GM10847 (cell line): ENCODE results near the gene ZBTB46.

Source experiments
- POLR2A ChIP-seq: IDR thresholded peaks from 2 replicates; pipeline ENCODE4 v1.6.1; 2011; ENCODE audit not compliant: insufficient read length; ENCODE audit errors: extremely low read depth

Gene ZBTB46

DNA sequence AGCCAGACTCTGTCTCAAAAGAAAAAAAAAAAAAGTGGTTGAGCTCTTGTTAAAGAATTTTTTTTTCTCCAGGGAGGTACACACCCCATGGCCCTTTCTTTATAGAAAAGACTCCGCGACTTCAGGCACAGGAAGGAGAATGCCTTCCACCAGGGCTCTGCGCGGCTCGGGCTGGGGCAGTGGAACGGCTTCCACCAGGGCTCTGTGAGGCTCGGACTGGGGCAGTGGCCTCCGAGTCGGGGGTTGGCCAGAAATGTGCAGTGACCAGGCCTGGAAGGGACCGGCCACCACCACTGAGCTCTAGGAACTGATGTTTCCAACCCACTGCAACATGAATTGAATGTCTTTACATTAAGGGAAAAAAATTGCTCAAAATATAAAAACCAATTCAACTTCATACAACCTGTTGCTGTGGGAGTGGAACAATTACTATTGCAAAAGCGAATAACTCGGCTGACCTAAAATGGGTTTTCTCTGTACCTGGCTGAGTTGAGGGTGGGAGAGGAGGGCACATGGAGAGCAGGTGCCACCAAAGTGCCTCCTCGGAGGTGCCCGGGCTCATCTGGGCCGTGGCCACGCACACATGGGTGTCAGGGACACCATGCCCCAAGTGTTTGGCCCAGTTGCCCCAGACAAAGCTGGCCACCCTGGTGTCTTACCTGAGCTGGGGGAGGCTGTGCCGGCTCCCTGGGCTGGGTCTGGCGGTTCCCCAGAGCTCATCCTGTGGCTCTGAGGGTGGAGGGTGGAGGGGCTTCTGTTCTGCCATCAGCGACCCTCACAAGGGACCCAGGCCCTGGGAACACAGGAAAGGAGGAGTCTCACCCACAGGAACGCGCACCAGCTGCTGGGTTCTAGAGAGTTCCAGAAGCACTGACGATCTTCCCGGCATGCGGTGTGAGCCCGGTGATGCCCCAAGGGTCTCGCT, 62.2 kb downstream of the ZBTB46 start:
- no peak for TF ChIP-seq POLR2A

DNA sequence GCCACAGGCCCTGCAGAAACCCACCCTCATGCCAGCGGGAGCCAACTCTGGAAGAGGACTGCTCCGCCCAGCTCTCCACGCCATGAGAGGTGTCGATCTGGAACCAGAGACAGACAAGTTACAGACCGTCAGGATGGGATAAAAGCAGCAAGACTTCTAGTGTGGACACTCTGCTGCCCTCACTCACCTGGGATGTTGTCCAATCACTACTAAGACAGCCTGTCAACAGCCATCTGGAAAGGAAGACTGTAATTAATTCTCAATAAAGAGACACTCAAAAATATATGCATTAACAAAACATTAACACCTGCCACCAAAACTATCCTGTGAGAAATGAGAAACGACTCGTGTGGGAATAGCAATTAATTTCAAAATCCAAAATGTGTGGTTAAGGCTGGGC, 63.2 kb downstream of the ZBTB46 start:
- TF ChIP-seq POLR2A, result no peak

DNA sequence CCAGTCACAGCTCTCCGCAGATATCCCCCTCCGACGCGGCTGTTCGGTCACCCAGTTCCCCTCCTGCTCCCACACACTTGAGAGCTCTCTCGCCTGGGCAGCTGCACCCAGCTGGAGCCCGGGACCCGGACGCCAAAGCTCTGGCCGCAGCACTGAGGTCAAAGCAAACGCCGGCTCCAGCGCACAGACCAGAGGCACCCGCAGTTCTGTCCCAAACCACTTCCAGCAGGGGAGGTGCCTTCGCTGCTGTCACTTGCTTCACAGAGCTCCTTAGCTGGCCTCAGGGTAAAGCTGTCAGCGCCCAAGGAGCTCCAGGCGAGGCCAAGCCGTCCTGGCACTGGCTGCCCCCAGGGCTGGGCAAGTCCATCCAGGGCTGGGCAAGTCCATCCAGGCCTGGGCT, 63.6 kb downstream of the ZBTB46 start:
- no peak for TF ChIP-seq POLR2A

DNA sequence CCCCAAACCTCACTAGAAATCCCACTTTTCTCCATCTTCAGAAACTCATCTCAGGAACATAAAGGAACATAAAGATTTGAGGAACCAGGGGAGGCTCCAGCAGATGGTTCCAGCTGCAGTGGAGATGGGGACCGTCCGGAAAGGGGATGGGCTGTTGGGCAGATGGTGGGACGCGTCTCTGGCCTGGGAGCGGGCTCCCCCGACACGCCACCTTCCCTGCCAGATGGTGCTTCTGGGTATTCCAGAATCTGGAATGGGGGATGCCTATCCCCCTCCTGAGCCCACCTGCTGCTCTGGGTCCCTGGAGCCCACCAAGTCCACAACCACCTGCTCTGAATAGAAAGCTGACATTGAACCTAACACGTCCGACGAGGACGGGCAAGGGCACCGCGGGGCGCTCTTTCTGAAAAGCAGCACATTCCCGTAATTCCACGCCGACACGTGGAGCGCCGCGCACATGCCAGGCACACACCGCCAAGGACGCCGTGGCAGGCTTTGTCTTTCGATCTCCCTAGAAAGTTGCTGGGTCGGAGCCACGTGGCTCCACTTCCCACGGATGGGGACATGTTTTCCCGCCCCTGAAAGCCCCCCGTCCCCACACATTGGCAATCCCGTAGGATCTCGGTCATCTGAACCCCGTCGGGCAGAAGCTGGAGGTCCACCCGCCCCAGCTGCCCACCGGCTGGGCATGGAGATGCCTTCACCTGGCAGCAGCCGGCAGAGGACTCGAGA, 64.2 kb downstream of the ZBTB46 start:
- TF ChIP-seq POLR2A, result no peak

DNA sequence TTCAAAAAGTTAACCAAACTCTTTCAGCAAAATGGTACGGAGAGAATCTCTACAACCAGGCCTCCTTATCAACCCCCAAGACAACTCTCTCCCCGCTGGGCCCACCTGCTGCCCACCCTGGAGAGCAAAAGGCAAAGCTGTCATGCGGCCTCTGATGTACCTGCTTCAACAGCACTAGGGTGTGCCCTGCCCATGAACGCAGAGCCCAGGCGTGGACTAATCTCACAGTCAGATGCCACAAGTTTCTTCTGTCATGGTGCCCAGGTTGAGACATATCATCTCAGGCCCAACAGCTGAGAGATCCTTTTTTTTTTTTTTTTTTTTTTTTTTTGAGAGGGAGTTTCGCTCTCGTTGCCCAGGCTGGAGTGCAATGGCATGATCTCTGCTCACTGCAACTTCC, 65.2 kb downstream of the ZBTB46 start:
- TF ChIP-seq POLR2A, result no peak

DNA sequence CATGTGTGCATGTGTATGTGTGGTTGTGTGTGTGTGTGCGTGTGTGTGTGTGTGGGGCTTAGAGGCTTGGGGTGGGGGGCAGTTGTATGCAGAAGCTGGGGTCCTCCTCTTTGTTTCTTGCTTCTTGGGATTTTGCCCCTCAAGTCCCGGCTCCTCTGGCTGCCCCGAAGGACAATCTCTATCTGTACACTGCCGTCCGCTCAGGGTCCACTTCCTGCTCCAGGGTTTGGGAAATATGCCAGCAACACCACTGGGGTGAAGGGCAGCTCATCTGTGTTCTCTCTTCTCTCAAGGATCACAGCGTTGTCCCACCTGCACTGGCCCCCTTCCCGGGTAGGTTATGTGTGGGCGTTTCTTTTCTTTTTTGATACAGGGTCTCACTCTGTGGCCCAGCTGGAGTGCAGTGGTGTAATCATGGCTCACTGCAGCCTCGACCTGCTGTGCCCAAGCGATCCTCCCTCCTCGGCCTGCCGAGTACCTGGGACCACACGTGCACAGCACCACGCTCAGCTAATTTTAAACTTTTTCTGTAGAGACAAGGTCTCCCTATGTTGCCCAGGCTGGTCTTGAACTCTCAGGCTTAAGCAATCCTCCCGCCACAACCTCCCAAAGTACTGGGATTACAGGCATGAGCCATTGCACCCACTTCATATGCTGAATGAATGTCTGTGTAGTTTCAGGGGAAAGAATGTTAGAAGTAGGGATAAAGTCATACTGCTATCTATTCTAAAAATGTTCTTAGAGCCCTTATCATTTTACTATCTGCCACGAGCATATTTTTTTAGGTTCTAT, 65.8 kb downstream of the ZBTB46 start:
- TF ChIP-seq POLR2A, result no peak

DNA sequence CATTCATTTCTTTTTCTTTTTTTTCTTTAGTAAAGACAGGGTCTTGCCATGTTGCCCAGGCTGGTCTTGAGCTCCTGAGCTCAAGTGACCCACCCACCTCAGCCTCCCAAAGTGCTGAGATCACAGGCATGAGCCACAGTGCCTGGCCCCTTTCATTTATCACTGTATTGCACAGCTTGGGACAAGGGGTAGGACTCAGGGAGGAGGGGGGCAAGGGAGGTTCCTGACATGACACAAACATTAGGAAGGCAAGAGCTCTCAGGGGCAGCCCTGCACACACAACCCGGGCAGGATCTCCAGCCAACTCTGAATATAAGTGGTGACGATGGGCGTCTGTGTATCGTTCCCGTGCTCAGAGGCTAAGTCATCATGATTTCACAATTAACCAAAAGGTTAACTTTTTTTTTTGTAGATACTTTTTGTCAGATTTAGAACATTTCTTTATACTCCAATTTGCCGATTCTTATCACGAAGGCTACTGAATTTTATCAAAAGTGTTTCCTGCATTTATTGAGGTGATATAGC, 71.6 kb downstream of the ZBTB46 start:
- TF ChIP-seq POLR2A, result no peak

DNA sequence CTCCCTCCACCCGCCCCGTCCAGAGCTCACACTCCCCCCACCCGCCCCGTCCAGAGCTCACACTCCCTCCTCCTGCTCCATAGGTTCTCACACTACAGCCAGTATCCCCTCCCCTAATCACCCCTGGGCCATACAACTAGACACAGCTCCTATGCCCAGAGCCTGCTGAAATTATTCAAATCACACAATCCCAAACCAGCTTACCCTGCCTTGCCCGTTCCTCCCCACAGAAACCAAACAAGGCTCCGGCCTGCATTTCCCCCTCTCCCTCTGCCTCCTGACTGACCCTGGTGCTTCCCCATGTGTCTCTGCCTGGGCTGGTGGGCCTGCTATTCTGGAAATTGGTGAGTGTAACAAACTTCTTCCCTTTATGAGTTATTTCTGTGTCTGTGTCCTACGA, 72.9 kb downstream of the ZBTB46 start:
- no peak for TF ChIP-seq POLR2A

DNA sequence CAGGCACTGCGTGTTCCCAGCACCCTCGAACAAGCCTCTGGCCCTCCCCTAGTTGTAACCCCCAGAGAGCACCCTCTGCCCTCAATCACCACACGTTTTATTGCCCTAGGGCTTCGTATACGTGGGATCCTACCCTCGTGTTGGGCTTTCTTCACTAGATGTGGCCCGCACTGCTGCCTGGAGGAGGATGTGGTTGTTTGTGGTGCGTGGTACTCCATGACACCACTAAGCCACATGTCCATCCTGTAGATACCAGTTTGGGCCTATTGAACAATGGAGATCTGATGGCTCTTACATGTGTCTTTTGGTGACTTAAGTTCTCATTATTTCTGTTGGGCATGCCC, 74.4 kb downstream of the ZBTB46 start:
- no peak for TF ChIP-seq POLR2A

DNA sequence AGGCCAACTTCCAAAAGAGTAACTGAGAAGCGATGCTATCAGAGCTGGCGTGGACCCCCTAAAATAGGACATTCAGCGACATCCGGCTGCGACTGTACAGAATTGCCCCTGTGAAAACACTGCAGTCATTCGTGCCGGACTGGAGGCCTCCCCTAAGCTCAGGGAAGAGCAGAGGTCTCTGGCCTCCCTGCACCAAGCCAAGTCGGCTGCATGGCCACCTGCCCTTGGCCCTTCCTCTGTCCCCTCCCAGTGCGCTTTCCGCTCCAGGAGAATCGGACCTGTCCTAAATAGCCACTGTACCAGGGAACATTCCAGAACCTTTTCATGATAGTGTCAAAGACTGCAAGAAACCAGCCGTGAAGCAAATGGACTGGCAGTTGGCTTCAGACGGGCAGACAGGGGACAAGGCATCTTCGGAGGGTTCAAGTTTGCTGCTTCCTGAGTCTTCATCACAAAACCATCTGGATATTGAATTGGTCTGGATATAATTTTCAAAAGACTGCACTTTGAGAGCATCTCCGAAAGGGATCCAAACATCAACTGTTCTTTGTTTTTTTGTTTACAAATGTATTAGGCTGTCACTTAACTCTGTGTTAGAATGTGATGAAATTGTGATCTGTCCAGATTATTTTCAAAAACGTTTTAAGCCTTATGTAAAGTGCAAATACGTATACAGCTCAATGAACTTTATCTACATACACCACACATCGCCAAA, 75.0 kb downstream of the ZBTB46 start:
- no peak for TF ChIP-seq POLR2A

DNA sequence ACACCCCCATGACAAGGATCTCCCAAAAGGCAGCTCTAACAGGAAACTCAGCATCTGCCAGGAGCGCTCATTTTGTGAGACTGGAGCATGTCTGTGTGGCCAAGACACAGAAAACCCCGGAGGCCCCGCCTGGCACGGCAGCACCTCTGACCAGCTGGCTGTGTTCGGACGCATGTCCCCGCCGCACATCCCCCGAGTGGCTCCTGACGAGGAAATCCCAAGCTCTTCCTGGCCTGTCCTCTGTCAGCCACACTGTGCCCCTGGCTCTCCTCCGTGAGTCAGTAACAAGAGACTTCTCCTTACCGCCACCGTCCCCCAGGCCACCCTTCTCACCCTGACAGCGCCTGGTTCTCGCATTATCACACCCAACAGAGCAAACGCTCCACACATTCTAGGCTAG, 77.1 kb downstream of the ZBTB46 start:
- no peak for TF ChIP-seq POLR2A

DNA sequence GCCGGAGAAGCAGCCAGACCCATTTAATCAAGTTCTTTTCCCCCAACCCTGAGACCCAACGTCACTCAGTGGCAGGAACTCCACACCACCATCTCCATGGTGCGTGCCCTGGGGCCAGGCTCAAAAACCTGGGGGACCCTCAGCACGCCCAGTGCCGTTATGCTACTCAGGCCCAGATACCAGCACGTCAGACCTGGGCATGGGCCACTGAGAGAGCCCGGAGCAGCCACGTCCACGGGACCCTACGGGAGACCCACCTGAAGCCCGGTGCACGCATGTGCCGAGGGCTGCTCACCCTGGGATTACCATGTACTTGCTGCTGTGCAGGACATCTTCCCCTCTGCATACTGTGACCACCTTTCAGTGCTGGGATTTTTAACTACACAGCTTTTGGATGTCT, 77.7 kb downstream of the ZBTB46 start:
- no peak for TF ChIP-seq POLR2A

DNA sequence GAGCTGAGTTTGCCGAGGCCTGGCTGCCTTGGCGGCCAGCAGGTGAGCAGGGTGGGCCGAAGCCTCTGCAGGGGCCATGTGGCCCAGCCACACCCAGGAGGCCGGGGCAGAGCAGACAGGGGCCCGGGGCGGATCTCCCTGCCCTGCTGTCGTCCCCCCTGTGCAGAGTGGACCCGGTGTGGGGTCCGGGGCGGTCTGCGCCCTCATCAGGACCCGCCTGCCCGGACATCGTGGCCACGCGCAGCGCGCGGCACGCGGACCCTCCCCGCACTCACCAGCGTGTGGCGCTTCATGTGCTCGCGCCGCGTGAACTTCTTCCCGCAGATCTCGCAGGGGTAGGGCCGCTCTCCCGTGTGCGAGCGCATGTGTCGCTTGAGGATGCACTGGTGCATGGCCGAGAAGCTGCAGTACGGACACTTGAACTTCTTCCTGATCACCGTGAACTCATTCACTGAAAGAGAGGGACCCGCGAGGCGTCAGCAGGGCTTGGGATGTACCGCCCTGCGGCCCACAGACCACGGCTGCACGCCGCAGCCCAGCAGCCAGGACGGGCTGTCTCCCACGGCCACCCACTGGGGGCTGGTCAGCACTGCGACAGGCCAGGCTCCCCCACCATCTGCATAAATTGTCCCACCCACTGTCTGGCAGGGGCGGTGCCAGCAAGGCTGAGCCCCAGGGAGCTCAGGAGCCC, 78.5 kb downstream of the ZBTB46 start:
- no peak for TF ChIP-seq POLR2A

DNA sequence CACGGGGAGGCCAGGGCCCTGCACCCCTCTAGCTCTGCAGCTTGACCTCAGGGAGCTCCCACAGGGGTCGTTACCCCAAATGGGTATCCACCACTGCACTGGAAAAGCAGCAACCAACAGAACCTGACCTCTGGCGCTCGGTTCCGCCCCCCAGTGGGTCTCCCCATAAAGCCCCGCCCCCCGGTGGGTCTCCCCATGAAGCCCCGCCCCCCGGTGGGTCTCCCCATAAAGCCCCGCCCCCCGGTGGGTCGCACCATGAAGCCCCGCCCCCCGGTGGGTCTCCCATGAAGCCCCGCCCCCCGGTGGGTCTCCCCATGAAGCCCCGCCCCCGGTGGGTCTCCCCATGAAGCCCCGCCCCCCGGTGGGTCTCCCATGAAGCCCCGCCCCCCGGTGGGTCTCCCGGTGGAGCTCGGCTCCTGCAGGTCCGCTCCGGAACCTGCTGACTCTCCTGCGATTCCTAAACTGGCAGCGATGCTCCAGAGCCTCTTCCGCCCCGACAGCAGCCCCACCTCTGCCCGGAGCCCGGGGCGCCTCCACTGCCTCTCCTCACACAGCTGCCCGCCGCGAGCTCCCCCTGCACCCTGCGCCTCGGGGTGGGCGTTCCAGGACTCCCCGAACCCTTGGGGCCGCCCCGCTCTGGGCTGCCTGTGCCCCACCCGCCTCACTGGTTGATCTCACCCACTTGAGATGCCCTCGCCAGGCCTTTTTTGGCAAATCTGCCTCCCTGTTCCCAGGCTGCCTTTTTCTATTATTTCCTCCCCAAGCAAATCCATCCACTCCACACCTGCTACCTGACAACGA, 79.4 kb downstream of the ZBTB46 start:
- no peak for TF ChIP-seq POLR2A
